Jurkat, Clone E6-1 (cell line): ENCODE results near the gene APOL5.
"Not testable (repeated sequence)": the region's sequence is repeated elsewhere in the genome, so short reads cannot be mapped to it uniquely, and the experiment has no call there.

Experiments used
- DNase-seq: peaks from one replicate; pipeline ENCODE4 v3.0.0-alpha.2; 2011; ENCODE audit warnings: low read depth, low spot score
- H3K4me3 ChIP-seq: 2 replicates; pipeline ENCODE4 v1.5.1; 2011; ENCODE audit warnings: mild to moderate bottlenecking, low read length, control low read depth, moderate library complexity

The APOL5 gene

DNA sequence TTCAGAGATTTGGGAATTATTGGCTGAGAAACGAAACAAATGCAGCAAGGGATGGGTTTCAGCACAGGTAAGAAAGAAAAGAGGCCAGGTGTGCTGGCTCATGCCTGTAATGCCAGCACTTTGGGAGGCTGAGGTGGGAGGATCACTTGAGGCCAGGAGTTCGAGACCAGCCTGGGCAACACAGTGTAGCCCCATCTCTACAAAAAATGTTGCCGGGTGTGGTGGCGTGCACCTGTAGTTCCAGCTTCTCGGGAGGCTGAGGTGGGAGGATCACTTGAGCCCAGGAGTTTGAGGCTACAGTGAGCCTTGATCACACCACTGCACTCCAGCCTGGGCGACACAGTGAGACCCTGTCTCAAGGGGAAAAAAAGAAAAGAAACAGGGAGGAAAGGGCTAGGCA, 20.2 kb downstream of the APOL5 start:
- not testable (repeated sequence) for H3K4me3 ChIP-seq, DNase-seq

DNA sequence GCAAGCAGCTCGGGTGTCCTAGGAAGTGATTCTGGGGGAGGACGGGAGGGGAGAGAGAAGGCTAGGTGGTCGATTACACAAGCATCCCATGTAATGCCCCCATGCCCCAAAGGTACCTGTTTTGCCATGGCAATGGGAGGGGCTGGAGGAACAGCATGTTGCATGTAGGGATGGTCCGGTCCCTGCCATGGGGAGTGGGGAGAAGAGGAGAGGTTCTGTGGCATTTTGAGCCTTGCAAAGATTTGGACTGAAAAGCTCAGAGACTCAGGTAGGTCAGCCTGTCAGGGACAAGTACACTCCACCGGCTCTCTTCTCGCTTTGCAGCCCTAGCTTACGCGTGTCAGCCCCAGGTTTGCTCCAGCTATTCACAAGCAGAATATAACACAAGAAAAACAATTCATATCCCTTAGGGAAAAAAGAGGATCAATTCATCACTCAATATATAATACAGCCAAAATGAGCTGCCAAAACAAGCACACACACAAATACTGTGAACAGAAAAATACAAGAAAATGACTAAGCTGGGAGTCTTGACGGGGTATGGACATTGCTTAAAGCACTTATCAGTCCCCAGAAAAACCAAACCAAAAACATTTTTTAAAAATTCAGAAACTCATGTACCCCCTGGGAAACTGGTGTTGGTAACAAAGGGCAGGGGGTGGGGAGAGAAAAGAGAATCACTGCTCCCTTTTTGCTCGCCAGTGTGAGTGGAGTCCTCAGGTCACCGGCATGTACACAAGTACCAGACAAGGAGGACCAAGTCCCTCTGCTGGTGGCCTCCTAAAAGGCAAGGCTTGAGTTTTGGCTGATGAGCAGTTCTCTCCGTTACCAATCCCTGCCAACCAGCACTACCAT, 21.6 kb downstream of the APOL5 start:
- H3K4me3 ChIP-seq: no peak overlapping the region
- DNase-seq: no peak

- no peak overlapping the region for H3K4me3 ChIP-seq
- no peak for DNase-seq
These were observed 22.3 kb downstream of the APOL5 start for GRCh38 chr22:35739931-35740380.

DNA sequence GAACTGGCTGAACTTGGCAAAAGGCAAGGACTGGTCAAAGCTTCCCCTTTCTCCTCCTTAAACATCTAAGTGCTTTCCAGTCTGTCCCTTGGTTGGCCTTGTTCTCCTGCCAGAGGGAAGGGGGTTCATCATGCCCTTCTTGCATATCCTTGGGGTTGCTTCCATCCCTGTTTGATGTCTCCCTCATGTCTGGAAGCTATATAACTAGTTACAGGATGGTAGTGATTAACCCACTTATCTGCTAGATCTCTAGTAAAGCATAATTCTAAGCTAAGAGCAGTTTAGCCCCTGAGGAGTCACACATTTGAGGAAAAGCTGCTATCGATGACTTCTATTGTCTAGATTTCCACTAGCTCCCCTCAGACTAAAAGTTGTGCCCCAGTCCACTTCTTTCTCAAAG, 22.9 kb downstream of the APOL5 start:
- no peak overlapping the region for H3K4me3 ChIP-seq
- no peak for DNase-seq

DNA sequence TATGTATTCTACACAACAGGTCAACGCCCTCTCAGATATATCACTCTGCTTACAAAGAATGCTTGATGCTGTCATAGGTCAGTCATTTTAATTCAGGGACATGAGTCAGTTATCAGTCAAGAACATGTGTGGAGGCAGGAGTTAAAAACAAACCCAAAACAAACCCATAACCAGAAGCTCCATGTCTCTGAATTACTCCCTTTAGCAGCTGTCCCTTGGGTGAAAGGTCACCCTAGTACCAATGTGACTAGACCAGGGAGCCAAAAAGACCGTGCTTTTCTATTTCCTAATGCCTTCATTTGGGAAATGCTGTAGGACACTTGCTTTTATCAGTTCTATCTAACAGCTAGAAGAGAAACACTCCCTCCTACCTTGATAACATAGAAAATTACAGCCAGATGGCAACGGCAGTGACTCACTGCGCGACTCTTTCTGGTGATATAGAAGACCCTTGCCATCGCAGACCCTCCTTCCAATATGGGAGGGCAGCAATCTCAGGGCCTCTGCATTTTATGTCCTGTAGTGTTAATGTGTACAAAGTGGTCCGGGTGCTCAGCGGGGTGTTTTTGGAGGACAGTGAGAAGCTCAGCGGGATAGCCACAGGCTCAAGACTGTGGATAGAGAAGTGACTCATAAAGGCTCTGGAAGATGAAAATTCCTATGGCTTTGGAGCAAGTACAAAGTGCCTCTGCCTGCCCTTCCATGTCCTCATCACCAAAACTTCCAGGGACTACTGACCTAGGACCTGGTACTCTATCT, 24.8 kb downstream of the APOL5 start:
- no peak overlapping the region for H3K4me3 ChIP-seq

DNA sequence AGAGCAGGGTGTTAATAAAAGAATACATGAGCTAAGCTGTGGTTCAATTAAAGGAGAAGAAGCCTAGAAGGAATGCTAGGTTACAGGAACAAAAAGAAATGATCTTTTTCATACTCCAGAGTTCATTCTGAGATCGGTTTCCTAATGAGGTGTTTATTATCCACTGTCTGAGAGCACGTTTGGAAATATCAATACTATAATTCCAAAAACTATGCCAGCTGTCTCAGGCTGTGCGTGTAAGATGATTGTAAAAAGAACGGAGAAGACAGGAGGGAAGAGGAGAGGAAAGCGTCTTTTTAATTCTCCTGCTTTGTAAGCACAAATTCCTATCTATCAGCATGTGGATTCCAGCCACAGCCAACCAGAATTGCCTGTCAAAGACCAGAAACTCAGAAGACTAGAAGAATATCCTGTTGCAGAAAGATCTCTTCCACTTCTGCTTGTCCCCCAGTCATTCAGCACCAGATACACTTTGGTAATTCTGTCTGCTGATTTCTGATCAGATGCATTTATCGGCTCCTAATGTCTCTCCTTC, 25.7 kb downstream of the APOL5 start:
- no peak overlapping the region for H3K4me3 ChIP-seq
- DNase-seq: no peak

More for the DNA sequence above, 24.8 kb downstream of the APOL5 start:
- DNase-seq: no peak

DNA sequence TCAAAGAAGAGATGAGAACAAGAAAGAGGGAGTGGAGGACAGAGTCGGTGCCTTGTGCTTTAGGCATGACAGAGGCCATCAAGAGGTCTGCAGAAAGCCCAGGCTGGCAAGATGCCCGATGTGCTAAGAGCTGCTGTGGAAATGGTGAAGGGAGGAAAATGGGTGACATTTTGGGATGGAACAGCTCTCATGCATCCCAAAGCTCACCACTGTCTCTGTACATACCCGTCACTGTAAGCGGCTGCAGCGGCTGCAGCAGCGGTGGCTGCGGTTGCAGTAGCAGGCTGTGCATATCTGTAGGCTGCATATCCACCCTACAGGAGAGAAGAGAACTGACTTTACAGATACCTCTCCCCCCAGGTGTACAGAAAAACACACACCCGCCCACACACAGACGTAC, 28.6 kb downstream of the APOL5 start:
- no peak for DNase-seq
- no peak overlapping the region for H3K4me3 ChIP-seq

GRCh38 chr22:35746946-35747703, 29.5 kb downstream of the APOL5 start:
- DNase-seq: no peak
- no peak overlapping the region for H3K4me3 ChIP-seq

- no peak overlapping the region for H3K4me3 ChIP-seq
- no peak for DNase-seq
These were observed 32.1 kb downstream of the APOL5 start for GRCh38 chr22:35749808-35750207.

DNA sequence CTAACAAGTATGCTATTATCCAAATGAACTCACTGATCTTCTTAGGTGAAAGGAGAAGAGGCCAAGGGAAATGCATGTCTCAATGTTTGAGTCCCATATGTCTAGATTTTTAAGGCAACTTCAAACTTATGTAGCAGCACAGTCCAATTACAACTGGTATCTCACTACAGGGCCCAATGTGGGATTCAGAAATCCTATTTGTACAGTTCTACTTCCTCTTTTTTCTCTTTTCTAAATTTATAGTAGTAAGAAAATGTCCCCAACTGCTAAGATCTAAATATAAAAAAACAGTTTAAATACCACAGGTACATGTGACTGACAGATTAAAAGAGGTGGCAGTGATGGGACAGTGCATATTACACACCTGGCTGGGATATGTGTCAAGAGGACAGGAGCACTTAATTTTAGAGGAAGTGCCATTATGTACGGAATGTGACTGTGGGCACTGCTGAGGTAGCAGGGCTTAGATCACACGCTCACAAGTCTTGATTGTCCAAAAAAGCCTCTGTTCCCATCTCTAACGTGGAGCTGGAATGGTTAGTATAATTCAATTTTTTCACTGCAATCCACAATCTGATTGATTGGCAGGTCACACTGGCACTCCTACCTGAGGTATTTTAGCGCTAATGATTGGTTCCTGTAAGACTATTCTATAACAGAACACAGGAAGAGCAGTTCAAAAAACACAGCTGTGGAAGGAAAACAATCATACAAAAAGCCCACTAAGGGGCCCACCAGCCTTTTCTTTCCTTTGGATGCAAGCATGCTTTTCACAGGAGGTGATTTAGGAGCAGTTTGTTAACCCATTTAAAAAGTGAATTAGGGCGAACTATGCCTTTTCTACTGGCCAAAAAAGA, 34.6 kb downstream of the APOL5 start:
- DNase-seq: no peak
- no peak overlapping the region for H3K4me3 ChIP-seq

DNA sequence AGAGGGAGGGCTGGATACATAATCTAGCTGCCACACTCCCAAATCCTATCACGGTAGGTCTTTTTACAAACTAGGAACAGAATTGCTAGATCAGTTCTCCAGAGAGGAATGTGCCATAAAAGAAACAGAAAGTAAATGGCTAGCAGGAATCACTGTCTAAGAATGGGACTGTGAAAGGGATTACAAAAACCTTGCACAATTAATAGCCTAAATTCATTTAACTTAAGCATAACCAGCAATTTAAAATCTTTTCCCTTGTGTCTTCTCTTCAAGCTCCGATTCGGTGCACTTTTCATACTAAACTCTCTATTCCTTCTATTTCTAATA, 35.2 kb downstream of the APOL5 start:
- DNase-seq: no peak
- H3K4me3 ChIP-seq: no peak overlapping the region

GRCh38 chr22:35754761-35755160, 37.1 kb downstream of the APOL5 start:
- no peak for DNase-seq
- H3K4me3 ChIP-seq: no peak overlapping the region

DNA sequence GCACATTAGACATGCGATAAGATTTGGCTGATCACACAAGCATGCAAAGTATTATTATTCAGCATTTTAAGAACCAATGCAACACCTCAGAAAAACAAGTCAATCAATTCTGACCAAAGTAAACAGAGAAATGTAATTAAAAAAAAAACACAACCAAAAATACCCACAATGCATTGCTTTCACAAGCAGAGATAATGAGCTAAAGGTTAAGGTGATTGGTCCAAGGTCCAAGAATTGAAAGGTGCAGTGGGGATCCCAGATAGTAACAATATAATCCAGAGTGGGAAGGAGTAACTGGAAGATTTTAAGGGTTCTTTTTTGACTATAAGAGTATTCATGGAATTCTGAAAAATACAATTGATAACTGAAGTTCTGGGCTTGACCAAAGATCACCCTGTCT, 39.0 kb downstream of the APOL5 start:
- no peak for DNase-seq
- no peak overlapping the region for H3K4me3 ChIP-seq

- DNase-seq: no peak
- H3K4me3 ChIP-seq: no peak overlapping the region
These were observed 40.7 kb downstream of the APOL5 start for GRCh38 chr22:35758394-35758793.

GRCh38 chr22:35761037-35761436, 43.4 kb downstream of the APOL5 start:
- no peak for DNase-seq
- H3K4me3 ChIP-seq: no peak overlapping the region

DNA sequence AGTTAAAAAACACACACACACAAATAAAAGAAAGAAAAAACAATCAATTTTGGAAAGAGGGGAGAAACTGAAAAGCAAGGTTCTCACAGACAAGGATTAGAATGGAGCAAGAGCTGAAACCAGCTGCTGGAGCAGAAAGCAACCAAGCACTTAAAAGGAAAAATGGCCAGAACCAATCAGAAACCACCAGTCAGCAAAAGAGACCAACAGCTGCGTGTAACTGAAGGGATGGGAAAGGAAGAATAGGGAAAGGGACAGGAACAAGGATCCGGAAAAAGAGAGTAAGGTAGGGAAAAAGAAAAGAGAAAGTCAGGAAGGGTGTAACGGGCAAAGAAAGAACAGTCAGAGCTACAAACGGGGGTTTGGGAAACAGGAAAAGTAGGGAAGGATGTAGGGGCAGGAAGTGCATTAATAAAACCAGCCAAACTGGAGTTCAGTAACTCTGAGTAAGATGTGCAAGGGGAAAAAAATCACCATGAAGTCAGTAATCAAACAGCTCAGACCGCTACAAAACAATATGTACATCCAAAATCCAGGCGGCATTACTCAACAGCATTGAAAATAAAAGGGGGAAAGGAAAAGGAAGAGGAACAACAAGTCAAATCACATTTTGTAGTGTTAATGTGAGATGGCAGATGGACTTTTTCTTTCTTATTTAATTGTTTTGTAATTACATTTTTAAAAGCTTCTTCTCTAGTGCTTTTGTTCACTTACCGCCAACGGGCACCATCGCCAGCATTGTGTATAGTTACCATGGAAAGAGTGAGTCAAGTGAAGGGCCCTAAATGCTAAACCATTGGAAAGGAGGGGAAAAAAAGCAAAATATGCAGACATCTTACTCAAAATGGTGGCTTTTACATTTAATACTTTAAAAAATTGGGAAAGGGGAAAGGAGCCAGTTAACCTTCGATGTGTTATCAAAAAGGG, 49.2 kb downstream of the APOL5 start:
- no peak overlapping the region for H3K4me3 ChIP-seq
- no peak for DNase-seq

DNA sequence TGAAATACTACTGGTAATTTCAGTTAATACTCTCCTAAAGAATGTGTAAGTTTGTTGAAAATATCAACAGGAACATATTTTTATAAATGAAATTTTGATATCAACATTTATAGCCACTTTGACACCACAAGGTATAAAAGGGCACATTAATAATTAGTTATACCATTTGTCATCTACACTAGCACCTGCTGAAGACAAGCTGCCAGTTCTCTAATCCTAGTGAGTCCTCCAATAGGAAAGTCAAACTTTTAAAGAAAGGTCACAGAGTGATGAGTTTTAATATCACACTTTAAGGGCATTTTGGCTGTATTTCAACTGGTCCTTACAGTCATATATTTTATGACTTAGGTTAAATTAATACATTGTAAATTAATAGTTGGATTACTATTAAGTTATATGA, 52.3 kb downstream of the APOL5 start:
- H3K4me3 ChIP-seq: no peak overlapping the region
- no peak for DNase-seq

- no peak overlapping the region for H3K4me3 ChIP-seq
- no peak for DNase-seq
These were observed 57.7 kb downstream of the APOL5 start for GRCh38 chr22:35775339-35775738.
